HepG2 (cell line): Measurements from ENCODE around the gene CDH13. TPM values are rescaled to one million over a fixed set of nuclear protein-coding genes. Genes with fewer than 3 reads are reported as not detected.

Experiments
- BATF2 ChIP-seq: sonication (generic); formaldehyde crosslinking; IDR thresholded peaks from 2 replicates; pipeline ENCODE4 v1.8.0; 2022; ENCODE audit warnings: mild to moderate bottlenecking, missing genetic modification reagents, moderate library complexity
- CAMTA2 ChIP-seq: sonication (generic); formaldehyde crosslinking; IDR thresholded peaks from 2 replicates; pipeline ENCODE4 v1.4.0; 2020; ENCODE audit warnings: mild to moderate bottlenecking, missing genetic modification reagents, borderline replicate concordance
- CREBL2 ChIP-seq: sonication (generic); formaldehyde crosslinking; IDR thresholded peaks from 2 replicates; pipeline ENCODE4 v1.8.1; 2023; ENCODE audit warnings: missing genetic modification reagents, mild to moderate bottlenecking, borderline replicate concordance
- DDIT3 ChIP-seq: sonication (generic); formaldehyde crosslinking; IDR thresholded peaks from 2 replicates; pipeline ENCODE4 v1.4.0; 2020; ENCODE audit warnings: mild to moderate bottlenecking, missing genetic modification reagents
- EP300 ChIP-seq, 3 experiments: sonication (generic) in 1 of 3; formaldehyde crosslinking in 1 of 3; IDR thresholded peaks; 2 replicates each; pipeline versions ENCODE4 v1.5.1 to v1.6.1; 2011 to 2020; ENCODE audit warnings: low read depth in 2 of 3, low read length in 2 of 3, borderline replicate concordance in 1 of 3, improper control_type of control experiment in 1 of 3, mild to moderate bottlenecking in 1 of 3, missing genetic modification reagents in 1 of 3, moderate library complexity in 1 of 3
- HDAC2 ChIP-seq: sonication (generic); formaldehyde crosslinking; IDR thresholded peaks from 2 replicates; pipeline ENCODE4 v1.4.0; 2020; ENCODE audit warnings: missing genetic modification reagents
- MAZ ChIP-seq, 2 experiments: sonication (generic) in 1 of 2; formaldehyde crosslinking in 1 of 2; IDR thresholded peaks; 2 replicates each; pipeline versions ENCODE4 v1.5.0 to v1.6.1; 2012 to 2020; ENCODE audit warnings: low read depth in 2 of 2, mild to moderate bottlenecking in 2 of 2, borderline replicate concordance in 1 of 2, improper control_type of control experiment in 1 of 2, low read length in 1 of 2, missing genetic modification reagents in 1 of 2, moderate library complexity in 1 of 2
- NRL ChIP-seq: sonication (generic); formaldehyde crosslinking; IDR thresholded peaks from 2 replicates; pipeline ENCODE4 v1.5.0; 2020; ENCODE audit warnings: missing genetic modification reagents, mild to moderate bottlenecking, moderate library complexity, borderline replicate concordance
- RCOR2 ChIP-seq: IDR thresholded peaks from 2 replicates; pipeline ENCODE4 v1.6.1; 2016; ENCODE audit warnings: missing biosample characterization, missing genetic modification reagents
- REL ChIP-seq: sonication (generic); formaldehyde crosslinking; conservative IDR thresholded peaks from 2 replicates; pipeline ENCODE4 v1.8.0; 2022; ENCODE audit warnings: mild to moderate bottlenecking, missing genetic modification reagents, moderate library complexity
- SNAPC4 ChIP-seq: sonication (generic); formaldehyde crosslinking; IDR thresholded peaks from 2 replicates; pipeline ENCODE4 v1.4.0; 2020; ENCODE audit warnings: mild to moderate bottlenecking, missing genetic modification reagents
- TAF1 ChIP-seq: sonication (generic); formaldehyde crosslinking; IDR thresholded peaks from 2 replicates; pipeline ENCODE4 v1.4.0; 2020; ENCODE audit warnings: missing genetic modification reagents
- TARDBP ChIP-seq: sonication (generic); formaldehyde crosslinking; IDR thresholded peaks from 2 replicates; pipeline ENCODE4 v1.8.0; 2022; ENCODE audit warnings: mild to moderate bottlenecking, missing genetic modification reagents
- ZNF337 ChIP-seq: sonication (generic); formaldehyde crosslinking; IDR thresholded peaks from 2 replicates; pipeline ENCODE4 v1.5.1; 2020; ENCODE audit warnings: missing genetic modification reagents, low read depth, mild to moderate bottlenecking, borderline replicate concordance
- ZNF431 ChIP-seq: sonication (generic); formaldehyde crosslinking; IDR thresholded peaks from 2 replicates; pipeline ENCODE4 v1.9.0; 2022; ENCODE audit warnings: missing genetic modification reagents, low read depth, mild to moderate bottlenecking, borderline replicate concordance
- ZNF562 ChIP-seq: sonication (generic); formaldehyde crosslinking; IDR thresholded peaks from 2 replicates; pipeline ENCODE4 v1.8.0; 2022; ENCODE audit warnings: missing genetic modification reagents, borderline replicate concordance
- ZNF639 ChIP-seq: conservative IDR thresholded peaks from 2 replicates; pipeline ENCODE4 v1.6.1; 2018; ENCODE audit warnings: missing genetic modification reagents
- ZNF644 ChIP-seq: IDR thresholded peaks from 2 replicates; pipeline ENCODE4 v1.6.1; 2016; ENCODE audit warnings: low read depth
- ZSCAN20 ChIP-seq: sonication (generic); formaldehyde crosslinking; IDR thresholded peaks from 2 replicates; pipeline ENCODE4 v1.4.0; 2020; ENCODE audit warnings: missing genetic modification reagents, mild to moderate bottlenecking, borderline replicate concordance
- ZSCAN30 ChIP-seq: sonication (generic); formaldehyde crosslinking; IDR thresholded peaks from 2 replicates; pipeline ENCODE4 v1.5.0; 2020; ENCODE audit warnings: mild to moderate bottlenecking, missing genetic modification reagents
- polyA plus RNA-seq, 8 experiments: library from polyadenylated mRNA; depleted of rRNA in 3 of 8; stranded (reverse) in 7 of 8; unstranded in 1 of 8; fragments of >200 nt; fragmentation: Illumina TruSeq in 4 of 8; extraction: Trizol in 4 of 8; gene quantifications; 2 replicates each; pipeline versions ENCODE4 v1.2.1 to v1.2.3, GENCODE V29; 2011 to 2016; ENCODE audit warnings: low read depth in 4 of 8, missing spikeins in 1 of 8, mixed read lengths in 1 of 8; ENCODE audit not compliant: insufficient read depth in 1 of 8
- total RNA-seq, 5 experiments: library from RNA; depleted of rRNA; stranded (reverse); fragments of >200 nt; fragmentation: Illumina TruSeq; extraction: Trizol; gene quantifications; 2 replicates each; pipeline ENCODE4 v1.2.3, GENCODE V29; 2016; ENCODE audit warnings: low read depth in 1 of 5

The CDH13 gene
- total and polyA plus RNA-seq, 2 of the 13 experiments (the other 11 are each of a cell fraction or from before 2014, with no cell fraction given), result not detected

- TF ChIP-seq CREBL2, result no peak
- no peak for TF ChIP-seq ZNF562
- TF ChIP-seq TAF1 (CRISPR knock-in tag), result no peak
- TF ChIP-seq ZNF337 (CRISPR knock-in tag), result no peak
- TF ChIP-seq HDAC2 (CRISPR knock-in tag), result peak; percentile 78; the same call in 1 of the 2 replicates
- no peak for TF ChIP-seq DDIT3 (CRISPR knock-in tag)
- TF ChIP-seq TARDBP (CRISPR knock-in tag), result peak; percentile 59; the same call in 1 of the 2 replicates
- TF ChIP-seq RCOR2 (CRISPR knock-in tag), result no peak
- 0 out of 2 replicates have a peak, but pooled peaks have one; percentile 50 for TF ChIP-seq CAMTA2 (CRISPR knock-in tag)
- no peak for TF ChIP-seq SNAPC4
- no peak for TF ChIP-seq ZSCAN30 (CRISPR knock-in tag)
- 0 out of 4 replicates have a peak, but pooled peaks of 1 of the 2 experiments have one; percentile 9 for TF ChIP-seq EP300 (IDR thresholded peaks at IDR 0.05; ENCODE audit: low read depth in 2 of 2, low read length in 2 of 2)
- peak; percentile 53 for TF ChIP-seq EP300 (CRISPR knock-in tag; IDR thresholded peaks at IDR 0.05; ENCODE audit: borderline replicate concordance)
- TF ChIP-seq REL (CRISPR knock-in tag), result no peak
- TF ChIP-seq ZNF431 (CRISPR knock-in tag), result no peak
- no peak for TF ChIP-seq MAZ (IDR thresholded peaks at IDR 0.05; ENCODE audit: borderline replicate concordance, low read depth, low read length)
- 0 out of 2 replicates have a peak, but pooled peaks have one; percentile 6 for TF ChIP-seq MAZ (CRISPR knock-in tag; IDR thresholded peaks at IDR 0.05; ENCODE audit: low read depth)
- peak; percentile 27; the same call in 1 of the 2 replicates for TF ChIP-seq ZNF644 (CRISPR knock-in tag)
- no peak for TF ChIP-seq NRL (CRISPR knock-in tag)
- no peak for TF ChIP-seq ZNF639 (CRISPR knock-in tag)
- no peak; the same call in 1 of the 2 replicates for TF ChIP-seq ZSCAN20 (CRISPR knock-in tag)
- TF ChIP-seq BATF2 (CRISPR knock-in tag), result no peak
Observed at GRCh38 chr16:83813823-83814658, 1187.3 kb downstream of the CDH13 start (continued).
